CD14-positive monocyte (primary cell): ENCODE results near the gene TNNT2. TPM values are rescaled to one million over a fixed set of nuclear protein-coding genes. Genes with fewer than 3 reads are reported as not detected.

Source experiments
- DNase-seq, 3 donors: peaks; one replicate each; pipeline ENCODE4 v3.0.0-alpha.2; 2011 to 2022
- H2AFZ ChIP-seq: 2 replicates; pipeline ENCODE4 v1.6.0; 2012; ENCODE audit warnings: mild to moderate bottlenecking, low read depth, low read length, inconsistent platforms; ENCODE audit not compliant: insufficient read depth, poor library complexity, severe bottlenecking
- H3K27ac ChIP-seq, 2 donors: 1 replicate in 1 of 2; 2 replicates in 1 of 2; pipeline ENCODE4 v1.5.1; 2012 to 2013; ENCODE audit warnings: low read length in 2 of 2, control low read depth in 1 of 2, inconsistent platforms in 1 of 2, low read depth in 1 of 2, mild to moderate bottlenecking in 1 of 2
- H3K27me3 ChIP-seq, 2 donors: one replicate each; pipeline versions ENCODE4 v1.6.0 to v1.6.1; 2011 to 2013; ENCODE audit warnings: low read length in 2 of 2; ENCODE audit not compliant: control insufficient read depth in 2 of 2, insufficient read depth in 2 of 2
- H3K36me3 ChIP-seq, 2 donors: replicated peaks in 1 of 2; 1 replicate in 1 of 2; 2 replicates in 1 of 2; pipeline versions ENCODE4 v1.5.1 to v1.6.1; 2012 to 2013; ENCODE audit warnings: low read length in 2 of 2, control low read depth in 1 of 2, inconsistent platforms in 1 of 2, mild to moderate bottlenecking in 1 of 2; ENCODE audit not compliant: insufficient read depth in 2 of 2, control insufficient read depth in 1 of 2
- H3K4me1 ChIP-seq, 2 donors: 1 replicate in 1 of 2; 2 replicates in 1 of 2; pipeline versions ENCODE4 v1.5.1 to v1.6.1; 2012 to 2013; ENCODE audit warnings: low read length in 2 of 2, control low read depth in 1 of 2, inconsistent platforms in 1 of 2, mild to moderate bottlenecking in 1 of 2, moderate library complexity in 1 of 2; ENCODE audit not compliant: insufficient read depth in 2 of 2, control insufficient read depth in 1 of 2
- H3K4me2 ChIP-seq: replicated peaks from 2 replicates; pipeline ENCODE3; 2012; ENCODE audit warnings: low read length, moderate library complexity, mild to moderate bottlenecking; ENCODE audit not compliant: poor library complexity, severe bottlenecking; ENCODE audit errors: extremely low read depth
- H3K4me3 ChIP-seq, 3 experiments: fragments of 200-600 bp in 1 of 3; sonication (generic) in 1 of 3; replicated peaks in 1 of 3; 1 replicate in 2 of 3; 2 replicates in 1 of 3; pipeline ENCODE4 v1.5.1; 2011 to 2013; ENCODE audit warnings: low read length in 3 of 3, mild to moderate bottlenecking in 3 of 3, control low read depth in 2 of 3, low read depth in 2 of 3, inconsistent platforms in 1 of 3, moderate library complexity in 1 of 3
- H3K79me2 ChIP-seq: 2 replicates; pipeline ENCODE4 v1.6.0; 2012; ENCODE audit warnings: mild to moderate bottlenecking, control low read depth, inconsistent platforms, low read length, moderate library complexity; ENCODE audit not compliant: insufficient read depth
- H3K9ac ChIP-seq: 2 replicates; pipeline ENCODE4 v1.6.0; 2017; ENCODE audit warnings: low read length, mild to moderate bottlenecking; ENCODE audit not compliant: insufficient read depth, poor library complexity, severe bottlenecking
- H3K9me3 ChIP-seq, 2 donors: replicated peaks in 1 of 2; 1 replicate in 1 of 2; 2 replicates in 1 of 2; pipeline versions ENCODE4 v1.5.1 to v1.6.1; 2012 to 2013; ENCODE audit warnings: low read length in 2 of 2, control low read depth in 1 of 2; ENCODE audit not compliant: control insufficient read depth in 1 of 2, insufficient read depth in 1 of 2
- H4K20me1 ChIP-seq: 2 replicates; pipeline ENCODE4 v1.6.0; 2012; ENCODE audit warnings: mild to moderate bottlenecking, low read length, control low read depth, moderate library complexity; ENCODE audit not compliant: insufficient read depth
- H3K27ac Mint-ChIP-seq, 7 donors: one replicate each; pipeline ENCODE4 v1.8.0; 2020; ENCODE audit warnings: mild to moderate bottlenecking in 7 of 7, mixed read lengths in 7 of 7, moderate library complexity in 6 of 7, inconsistent platforms in 2 of 7
- H3K27me3 Mint-ChIP-seq, 3 donors: one replicate each; pipeline ENCODE4 v1.8.0; 2021 to 2022; ENCODE audit warnings: low read depth in 3 of 3, mild to moderate bottlenecking in 3 of 3, mixed read lengths in 3 of 3, moderate library complexity in 3 of 3, inconsistent platforms in 1 of 3
- H3K36me3 Mint-ChIP-seq, 2 donors: one replicate each; pipeline ENCODE4 v1.8.0; 2020; ENCODE audit warnings: mixed read lengths in 2 of 2, inconsistent platforms in 1 of 2, mild to moderate bottlenecking in 1 of 2
- H3K4me1 Mint-ChIP-seq: one replicate; pipeline ENCODE4 v1.8.0; 2020; ENCODE audit warnings: mild to moderate bottlenecking, mixed read lengths
- H3K4me3 Mint-ChIP-seq, 2 donors: one replicate each; pipeline ENCODE4 v1.8.0; 2020; ENCODE audit warnings: mild to moderate bottlenecking in 2 of 2, mixed read lengths in 2 of 2, moderate library complexity in 1 of 2
- H3K9me3 Mint-ChIP-seq, 7 donors: one replicate each; pipeline ENCODE4 v1.8.0; 2020 to 2022; ENCODE audit warnings: mixed read lengths in 7 of 7, mild to moderate bottlenecking in 6 of 7, moderate library complexity in 6 of 7, inconsistent platforms in 2 of 7
- CTCF ChIP-seq: fragments of 200-600 bp; IDR thresholded peaks from one replicate; pipeline ENCODE4 v1.8.0; 2022; ENCODE audit warnings: antibody characterized with exemption, mild to moderate bottlenecking
- WGBS: methylation state at CpG from one replicate; pipeline ENCODE4 v1.1.5; 2013; ENCODE audit warnings: missing lambda C conversion rate; ENCODE audit not compliant: insufficient coverage; 5-methylcytosine and 5-hydroxymethylcytosine counted together
- intact Hi-C, 2 donors: fragments of 100-400 bp; cut with micrococcal nuclease; formaldehyde crosslinking; loops; one replicate each; pipeline versions ENCODE4 v1.15.0 to v1.15.1; 2023
- polyA plus RNA-seq, 3 donors: library from polyadenylated mRNA; depleted of rRNA in 1 of 3; unstranded in 2 of 3; stranded (reverse) in 1 of 3; fragments of 300-500 nt in 2 of 3; fragments of >200 nt in 1 of 3; fragmentation: Illumina TruSeq in 2 of 3; gene quantifications; 1 replicate in 2 of 3; 2 replicates in 1 of 3; pipeline ENCODE4 v1.2.3, GENCODE V29; 2012 to 2021

TNNT2 gene
- polyA plus RNA-seq, 3 donors, result not detected

DNA sequence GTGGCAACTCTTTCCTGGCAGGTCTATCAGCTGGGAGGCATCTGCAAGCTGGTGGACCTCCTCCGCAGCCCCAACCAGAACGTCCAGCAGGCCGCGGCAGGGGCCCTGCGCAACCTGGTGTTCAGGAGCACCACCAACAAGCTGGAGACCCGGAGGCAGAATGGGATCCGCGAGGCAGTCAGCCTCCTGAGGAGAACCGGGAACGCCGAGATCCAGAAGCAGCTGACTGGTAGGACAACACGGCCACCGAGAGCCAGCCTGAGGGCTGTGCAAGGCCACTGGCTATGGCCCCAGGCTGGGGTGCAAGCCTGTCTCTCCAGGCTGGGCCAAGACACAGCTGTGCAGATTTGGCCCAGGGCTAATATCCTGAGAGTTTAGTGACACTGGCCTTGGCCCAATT, 59.9 kb downstream of the TNNT2 start:
- DNase-seq, result no peak
- intact Hi-C loops, result no loop called here
- no peak overlapping the region for H3K27ac Mint-ChIP-seq
- no peak for TF ChIP-seq CTCF
- no peak overlapping the region for H3K4me2 ChIP-seq
- H3K36me3 Mint-ChIP-seq, result no peaks in the 10 kb centered on the region
- no peak overlapping the region for H2AFZ ChIP-seq
- no peaks in the 10 kb centered on the region for H4K20me1 ChIP-seq
- H3K9me3 ChIP-seq, result no peaks in the 10 kb centered on the region
- no peaks in the 10 kb centered on the region for H3K36me3 ChIP-seq
- WGBS, result 89% methylated on average over 12 of the region's 13 CpGs
- H3K79me2 ChIP-seq, result no peaks in the 10 kb centered on the region
- no peaks in the 10 kb centered on the region for H3K4me1 Mint-ChIP-seq
- H3K9ac ChIP-seq, result no peak overlapping the region
- no peaks in the 10 kb centered on the region for H3K4me1 ChIP-seq
- no peak overlapping the region for H3K4me3 ChIP-seq
- peaks cover 3 to 5% (median 4%) of the 10 kb centered on the region in 3 donors for H3K27me3 Mint-ChIP-seq
- no peak overlapping the region for H3K27ac ChIP-seq
- H3K4me3 Mint-ChIP-seq, result no peak overlapping the region
- no peaks in the 10 kb centered on the region for H3K27me3 ChIP-seq
- peaks cover 0 to 2% (median 0%) of the 10 kb centered on the region in 7 donors for H3K9me3 Mint-ChIP-seq

DNA sequence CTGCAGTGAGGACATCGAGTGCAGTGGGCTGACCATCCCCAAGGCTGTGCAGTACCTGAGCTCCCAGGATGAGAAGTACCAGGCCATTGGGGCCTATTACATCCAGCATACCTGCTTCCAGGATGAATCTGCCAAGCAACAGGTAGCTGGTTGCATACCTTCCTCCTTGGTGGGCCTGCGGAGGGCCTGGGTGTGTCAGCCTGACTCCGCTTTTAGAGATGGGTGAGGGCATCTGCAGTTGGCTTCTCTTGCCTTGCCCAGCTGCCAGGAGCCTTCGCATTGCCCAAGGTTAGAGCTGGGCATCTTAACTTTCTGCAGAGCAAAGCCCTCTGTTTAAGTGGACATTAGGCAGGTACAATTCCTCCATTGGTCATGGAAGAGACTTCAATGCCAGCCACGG, 60.9 kb downstream of the TNNT2 start:
- Histone ChIP-seq H3K9me3 (no peaks in the 10 kb centered on the region), H3K79me2 (no peaks in the 10 kb centered on the region), H3K4me2 (no peak overlapping the region), H3K27ac (no peak overlapping the region), H3K27me3 (no peaks in the 10 kb centered on the region), H3K4me3 (no peak overlapping the region), H3K4me1 (no peaks in the 10 kb centered on the region), H3K9ac (no peak overlapping the region), H4K20me1 (no peaks in the 10 kb centered on the region), H2AFZ (no peak overlapping the region), H3K36me3 (no peaks in the 10 kb centered on the region)
- no peak overlapping the region for H3K4me3 Mint-ChIP-seq
- H3K9me3 Mint-ChIP-seq, result peaks cover 0 to 2% (median 0%) of the 10 kb centered on the region in 7 donors
- DNase-seq, result no peak
- no peaks in the 10 kb centered on the region for H3K36me3 Mint-ChIP-seq
- H3K27ac Mint-ChIP-seq, result no peak overlapping the region
- peaks cover 1 to 6% (median 4%) of the 10 kb centered on the region in 3 donors for H3K27me3 Mint-ChIP-seq
- 92% methylated on average over 4 of the region's 5 CpGs for WGBS
- TF ChIP-seq CTCF, result no peak
- no peaks in the 10 kb centered on the region for H3K4me1 Mint-ChIP-seq
- intact Hi-C loops, result no loop called here
